WTC11 (cell line): ENCODE results near the gene ELP4. TPM values are rescaled to one million over a fixed set of nuclear protein-coding genes. Genes with fewer than 3 reads are reported as not detected.

Experiments
- ATAC-seq: fragments of 200-7000 bp; cut with Tn5 transposase; 2 replicates; pipeline ENCODE4 v1.10.0; 2021; ENCODE audit warnings: mild to moderate bottlenecking, moderate library complexity
- CTCF ChIA-PET: fragments of 300-600 bp; sonication (Branson Sonifier 250); formaldehyde crosslinking; loops from one replicate; lab custom pipeline; 2021; ENCODE audit warnings: antibody characterized with exemption; lab: Charles Lee
- POLR2A ChIA-PET: fragments of 350-600 bp; sonication (Branson Sonifier 250); formaldehyde crosslinking; loops from one replicate; lab custom pipeline; 2021; ENCODE audit warnings: antibody characterized with exemption; lab: Charles Lee
- DNase-seq: peaks from one replicate; pipeline ENCODE4 v3.0.0; 2021; ENCODE audit warnings: low spot score
- H3K27ac Mint-ChIP-seq: 2 replicates; pipeline ENCODE4 v1.8.0; 2021; ENCODE audit warnings: mixed read lengths
- H3K27me3 Mint-ChIP-seq: 2 replicates; pipeline ENCODE4 v1.8.0; 2021; ENCODE audit warnings: low read depth, mild to moderate bottlenecking, moderate library complexity, mixed read lengths
- H3K36me3 Mint-ChIP-seq: 2 replicates; pipeline ENCODE4 v1.8.0; 2021; ENCODE audit warnings: mixed read lengths
- H3K4me1 Mint-ChIP-seq: 2 replicates; pipeline ENCODE4 v1.8.0; 2022; ENCODE audit warnings: mixed read lengths
- H3K4me3 Mint-ChIP-seq: 2 replicates; pipeline ENCODE4 v1.8.0; 2021; ENCODE audit warnings: mild to moderate bottlenecking, moderate library complexity, mixed read lengths
- H3K9me3 Mint-ChIP-seq: 2 replicates; pipeline ENCODE4 v1.8.0; 2021; ENCODE audit warnings: mixed read lengths
- CDX4 ChIP-seq: fragments of 250-450 bp; sonication (Bioruptor Pico); IDR thresholded peaks from 2 replicates; pipeline ENCODE4 v1.9.0; 2021; ENCODE audit warnings: moderate library complexity, mild to moderate bottlenecking, inconsistent platforms, borderline replicate concordance
- E2F4 ChIP-seq: sonication (generic); formaldehyde crosslinking; IDR thresholded peaks from 2 replicates; pipeline ENCODE4 v1.8.1; 2022; ENCODE audit warnings: low read depth, mild to moderate bottlenecking, moderate library complexity, missing genetic modification reagents, borderline replicate concordance
- ELF4 ChIP-seq: sonication (generic); formaldehyde crosslinking; IDR thresholded peaks from 2 replicates; pipeline ENCODE4 v1.8.1; 2022; ENCODE audit warnings: low read depth, mild to moderate bottlenecking, moderate library complexity, missing genetic modification reagents
- GABPB1 ChIP-seq: sonication (generic); formaldehyde crosslinking; IDR thresholded peaks from 2 replicates; pipeline ENCODE4 v1.8.1; 2023; ENCODE audit warnings: mild to moderate bottlenecking, missing genetic modification reagents
- MXD4 ChIP-seq: fragments of 250-450 bp; sonication (Bioruptor Pico); IDR thresholded peaks from 2 replicates; pipeline ENCODE4 v1.8.0; 2021; ENCODE audit warnings: mild to moderate bottlenecking, moderate library complexity, borderline replicate concordance
- NFYB ChIP-seq: sonication (generic); formaldehyde crosslinking; conservative IDR thresholded peaks from 2 replicates; pipeline ENCODE4 v1.8.0; 2022; ENCODE audit warnings: low read depth, missing genetic modification reagents
- OVOL2 ChIP-seq: fragments of 250-450 bp; sonication (Bioruptor Pico); IDR thresholded peaks from 2 replicates; pipeline ENCODE4 v1.9.0; 2021; ENCODE audit warnings: mild to moderate bottlenecking, borderline replicate concordance
- PRDM15 ChIP-seq: sonication (generic); formaldehyde crosslinking; IDR thresholded peaks from 2 replicates; pipeline ENCODE4 v1.8.0; 2022; ENCODE audit warnings: missing genetic modification reagents
- TP53 ChIP-seq: sonication (generic); formaldehyde crosslinking; IDR thresholded peaks from 2 replicates; pipeline ENCODE4 v1.8.1; 2023; ENCODE audit warnings: mild to moderate bottlenecking, missing genetic modification reagents
- USF2 ChIP-seq: sonication (generic); formaldehyde crosslinking; IDR thresholded peaks from 2 replicates; pipeline ENCODE4 v1.8.1; 2023; ENCODE audit warnings: mild to moderate bottlenecking, missing genetic modification reagents, moderate library complexity
- ZNF121 ChIP-seq: sonication (generic); formaldehyde crosslinking; IDR thresholded peaks from 2 replicates; pipeline ENCODE4 v1.8.0; 2023; ENCODE audit warnings: missing genetic modification reagents
- ZSCAN18 ChIP-seq: fragments of 250-450 bp; sonication (Bioruptor Pico); IDR thresholded peaks from 2 replicates; pipeline ENCODE4 v2.1.2; 2022; ENCODE audit warnings: mild to moderate bottlenecking, moderate library complexity
- total RNA-seq: library from RNA; stranded (reverse); gene quantifications from 3 replicates; pipeline ENCODE4 v1.2.3, GENCODE V29; 2021

ELP4 gene
- total RNA-seq, 1 experiment from 2014 or later = 14.6 TPM

DNA sequence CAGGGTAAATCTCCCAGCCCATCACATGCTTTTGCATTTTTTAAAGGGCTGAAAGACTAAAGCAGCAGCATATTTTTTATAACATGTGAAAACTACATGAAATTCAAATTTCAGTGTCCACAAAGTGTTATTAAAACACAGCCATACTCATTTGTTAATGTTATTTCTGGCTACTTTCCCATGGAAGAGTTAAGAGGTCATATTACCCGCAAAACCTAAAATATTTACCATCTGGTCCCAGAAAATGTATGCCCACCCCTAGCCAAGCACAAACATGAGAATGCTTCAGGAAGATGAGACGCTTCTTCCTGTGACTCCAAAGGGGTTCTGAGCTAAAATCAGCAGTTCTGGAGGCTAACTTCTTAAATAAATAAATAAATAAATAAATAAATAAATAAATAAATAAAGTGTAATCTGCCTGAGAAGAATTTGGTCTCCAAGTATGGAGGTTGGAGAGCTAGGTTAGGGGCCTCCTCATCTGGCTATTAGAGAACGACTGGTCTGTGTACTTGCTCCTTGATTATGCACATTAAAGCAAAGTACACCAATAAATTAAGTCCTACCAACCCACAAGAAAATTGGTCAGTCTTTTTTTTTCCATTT is 9.9 kb upstream of the ELP4 start (continued):
- TF ChIP-seq PRDM15 (CRISPR knock-in tag) = no peak
- no peak for TF ChIP-seq NFYB
- TF ChIP-seq, all 79 proteins: peak for 0

DNA sequence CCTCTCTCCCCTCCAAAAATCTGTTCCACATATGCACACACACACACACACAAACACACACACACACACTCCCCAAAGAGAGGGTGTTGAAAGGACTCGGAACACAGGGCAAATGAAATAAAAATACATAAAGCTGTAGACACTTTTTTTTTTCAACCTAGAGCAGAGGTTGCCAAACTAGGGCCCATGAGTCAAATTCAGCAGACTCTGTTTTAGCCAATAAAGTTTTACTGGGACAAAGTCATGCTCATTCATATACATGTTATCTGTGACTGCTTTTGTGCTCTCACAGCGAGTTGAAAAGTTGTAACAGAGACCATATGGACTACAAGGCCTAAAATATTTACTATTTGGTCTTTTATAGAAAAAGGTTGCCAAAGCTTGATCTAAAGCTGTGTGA is 9.0 kb upstream of the ELP4 start:
- ChIA-PET POLR2A (no interaction called here), CTCF (interaction anchor here (0.6 kb wide), 1 partner anchor 149 kb away, joined by 3 read pairs; no protein-coding TSS in a partner anchor)
- no peak for TF ChIP-seq MXD4 (CRISPR knock-in tag)
- DNase-seq (no peak), ATAC-seq (no peak)
- 0 out of 2 replicates have a peak, but pooled peaks cover 12% of the 10 kb centered on the region for H3K4me1 Mint-ChIP-seq
- no peak overlapping the region for H3K4me3 Mint-ChIP-seq
- no peaks in the 10 kb centered on the region for H3K27me3 Mint-ChIP-seq
- peaks cover 6% of the 10 kb centered on the region for H3K9me3 Mint-ChIP-seq
- H3K36me3 Mint-ChIP-seq = peaks cover 7% of the 10 kb centered on the region
- H3K27ac Mint-ChIP-seq = no peak overlapping the region

GRCh38 chr11:31509051-31509428 is 527 bp upstream of the ELP4 start:
- Mint-ChIP-seq H3K27ac (peak overlapping the region; percentile 86), H3K4me3 (peak overlapping the region; percentile 96), H3K27me3 (no peaks in the 10 kb centered on the region), H3K36me3 (0 out of 2 replicates have a peak, but pooled peaks cover 4% of the 10 kb centered on the region), H3K4me1 (peaks cover 26% of the 10 kb centered on the region), H3K9me3 (no peaks in the 10 kb centered on the region)
- TF ChIP-seq E2F4 (CRISPR knock-in tag) = no peak
- TF ChIP-seq CDX4 (CRISPR knock-in tag) = no peak
- no peak for TF ChIP-seq OVOL2 (CRISPR knock-in tag)
- no peak for TF ChIP-seq TP53
- TF ChIP-seq GABPB1 (CRISPR knock-in tag) = no peak
- TF ChIP-seq ZSCAN18 (CRISPR knock-in tag) = no peak
- no peak for TF ChIP-seq USF2 (CRISPR knock-in tag)
- no peak for TF ChIP-seq ZNF121 (CRISPR knock-in tag)
- no peak for ATAC-seq
- POLR2A ChIA-PET = no interaction called here
- no peak for DNase-seq
- CTCF ChIA-PET = no interaction called here

DNA sequence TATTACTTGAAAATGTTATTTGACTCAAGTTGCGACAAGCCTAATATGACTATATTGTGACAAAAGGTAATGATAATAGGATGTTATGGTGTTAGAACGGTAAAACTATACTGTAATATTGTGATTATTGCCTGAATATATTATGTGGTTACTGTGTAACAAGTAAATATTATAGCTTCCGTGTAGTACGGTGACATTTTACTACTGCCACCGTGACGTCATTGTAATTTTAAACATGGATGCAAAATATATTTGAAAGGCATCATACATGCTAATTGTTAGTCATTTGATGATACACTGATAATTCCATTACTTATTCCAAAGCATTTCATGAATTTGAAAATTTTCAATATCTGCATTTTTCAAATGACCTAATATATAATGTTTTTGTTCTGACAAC is 2.5 kb downstream of the ELP4 start:
- Mint-ChIP-seq H3K9me3 (no peaks in the 10 kb centered on the region), H3K27ac (no peak overlapping the region), H3K4me1 (peaks cover 22% of the 10 kb centered on the region), H3K4me3 (no peak overlapping the region), H3K36me3 (0 out of 2 replicates have a peak, but pooled peaks cover 3% of the 10 kb centered on the region), H3K27me3 (no peaks in the 10 kb centered on the region)
- no peak for ATAC-seq
- no peak for TF ChIP-seq ELF4 (CRISPR knock-in tag)
- CTCF ChIA-PET = interaction anchor here (2.0 kb wide), 1 partner anchor 129 kb away, joined by 4 read pairs; no protein-coding TSS in a partner anchor
- POLR2A ChIA-PET = no interaction called here
- DNase-seq = no peak
